Measurements from ENCODE around the gene IRS1.

Gene IRS1

DNA sequence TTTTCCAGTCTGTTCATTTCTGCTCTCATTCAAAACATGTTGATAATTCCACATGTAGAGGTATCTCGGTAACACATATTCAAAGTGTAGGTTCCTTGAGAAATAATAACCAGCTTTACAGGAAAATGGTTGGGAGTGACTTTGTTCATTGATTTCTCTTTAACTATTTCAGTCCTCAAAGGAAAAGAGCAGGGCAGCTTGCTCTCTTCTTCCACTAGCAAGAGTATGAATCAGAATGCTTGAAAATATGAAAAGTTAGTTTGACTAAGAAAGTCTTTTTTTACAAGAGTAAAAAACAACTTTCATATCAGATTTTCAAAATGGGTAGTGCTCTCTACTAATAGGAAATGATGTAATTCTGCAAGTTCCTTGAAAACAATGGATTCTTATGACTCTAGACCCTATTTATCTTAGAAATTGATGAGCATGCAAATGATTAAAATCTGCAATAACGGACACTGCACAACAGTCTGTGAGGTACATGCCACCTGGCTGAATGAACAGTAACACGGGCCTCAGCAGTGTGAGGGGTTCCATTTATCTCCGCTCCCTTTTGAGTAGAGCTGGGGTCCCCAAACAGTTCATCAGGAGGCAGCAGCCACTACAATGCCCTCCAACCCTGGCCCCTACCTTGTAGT, 65.6 kb downstream of the IRS1 start:
- Histone ChIP-seq H3K27me3 (ENCODE audit: control insufficient read depth in 5 of 5, insufficient read depth in 4 of 5, low read length in 5 of 5) (no peaks in the 10 kb centered on the region), H3K4me3 (ENCODE audit: low read depth in 1 of 5, low read length in 5 of 5) (no peak overlapping the region), H3K9me3 (ENCODE audit: control insufficient read depth in 5 of 5, low read length in 5 of 5) (no peaks in the 10 kb centered on the region), H3K27ac (ENCODE audit: low read depth, low read length) (peak overlapping the region; percentile 47), H3K9ac (ENCODE audit: low read length in 5 of 5) (no peak overlapping the region), H3K4me1 (ENCODE audit: control insufficient read depth in 5 of 5, insufficient read depth in 5 of 5, low read length in 5 of 5) (peaks cover 0 to 16% (median 4%) of the 10 kb centered on the region in 5 donors), H3K36me3 (ENCODE audit: control insufficient read depth in 5 of 5, insufficient read depth in 5 of 5, low read length in 5 of 5) (peaks cover 0 to 15% (median 5%) of the 10 kb centered on the region in 5 donors)

DNA sequence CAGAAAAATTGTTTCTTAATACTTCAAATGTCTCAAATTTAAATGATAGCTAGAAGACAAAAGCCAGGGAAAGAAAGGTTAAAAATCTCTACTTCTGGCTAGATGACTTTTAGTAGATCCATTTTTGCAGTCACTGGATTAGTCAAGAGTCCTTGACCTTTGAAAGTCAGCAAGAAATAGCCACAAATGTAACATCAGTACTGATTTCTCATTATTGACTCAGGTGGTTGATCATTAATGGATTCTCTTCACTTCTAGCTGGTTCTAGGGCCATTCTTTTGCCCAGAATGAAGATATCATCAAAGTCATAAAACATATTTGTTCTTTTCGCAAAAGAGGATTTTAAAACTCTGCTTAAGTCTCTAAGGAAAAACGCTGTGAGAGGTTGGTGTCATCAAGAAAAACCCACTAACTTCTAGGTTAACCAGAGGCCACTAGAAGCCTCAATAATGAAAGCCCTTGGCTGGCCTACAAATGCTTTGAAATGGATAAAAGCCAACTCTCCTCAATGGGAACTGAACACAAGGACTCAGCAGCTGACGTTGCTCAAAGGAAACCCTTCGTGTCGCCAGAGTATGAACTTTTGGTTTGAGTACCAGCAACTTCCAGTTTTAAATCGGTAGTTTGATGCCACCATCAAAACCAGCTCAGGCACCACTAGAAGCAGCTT, 66.3 kb downstream of the IRS1 start:
- H3K9ac ChIP-seq (ENCODE audit: low read length in 5 of 5): no peak overlapping the region
- no peak overlapping the region for H3K4me3 ChIP-seq (ENCODE audit: low read depth in 1 of 5, low read length in 5 of 5)
- no peaks in the 10 kb centered on the region for H3K27me3 ChIP-seq (ENCODE audit: control insufficient read depth in 5 of 5, insufficient read depth in 4 of 5, low read length in 5 of 5)
- peak overlapping the region; percentile 47 for H3K27ac ChIP-seq (ENCODE audit: low read depth, low read length)
- H3K36me3 ChIP-seq (ENCODE audit: control insufficient read depth in 5 of 5, insufficient read depth in 5 of 5, low read length in 5 of 5): peaks cover 0 to 15% (median 5%) of the 10 kb centered on the region in 5 donors
- no peaks in the 10 kb centered on the region for H3K9me3 ChIP-seq (ENCODE audit: control insufficient read depth in 5 of 5, low read length in 5 of 5)
- peaks cover 0 to 11% (median 0%) of the 10 kb centered on the region in 5 donors for H3K4me1 ChIP-seq (ENCODE audit: control insufficient read depth in 5 of 5, insufficient read depth in 5 of 5, low read length in 5 of 5)

DNA sequence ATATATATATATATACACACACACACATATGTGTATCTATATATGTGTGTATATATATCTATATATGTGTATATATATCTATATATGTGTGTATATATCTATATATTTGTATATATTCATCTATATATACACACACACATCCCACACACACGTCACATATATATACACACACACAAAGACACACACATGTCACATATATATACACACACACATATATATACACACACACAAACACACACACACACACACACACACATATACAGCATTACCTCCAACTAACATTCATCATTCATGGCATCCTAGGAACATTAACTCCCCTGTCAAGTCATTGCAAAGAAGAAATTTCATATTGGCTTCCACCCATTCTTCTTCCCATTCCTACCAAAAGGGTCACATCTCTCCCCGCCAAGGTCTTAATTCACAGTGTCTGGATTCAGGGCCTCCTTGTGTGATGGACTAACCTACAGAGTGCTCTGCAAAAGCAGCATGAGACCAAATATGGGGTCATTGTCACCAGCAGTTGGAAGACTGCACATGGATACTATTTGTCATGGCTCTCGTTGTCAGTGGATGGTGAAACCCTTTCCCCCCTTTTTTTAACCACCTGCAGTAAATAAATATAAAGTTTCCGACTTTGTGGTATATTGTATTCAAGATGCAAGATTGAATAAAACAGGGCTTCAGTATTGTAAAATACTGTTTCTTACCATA, 67.0 kb downstream of the IRS1 start:
- no peaks in the 10 kb centered on the region for H3K27me3 ChIP-seq (ENCODE audit: control insufficient read depth in 5 of 5, insufficient read depth in 4 of 5, low read length in 5 of 5)
- no peak overlapping the region for H3K9ac ChIP-seq (ENCODE audit: low read length in 5 of 5)
- H3K27ac ChIP-seq (ENCODE audit: low read depth, low read length): peak overlapping the region; percentile 47
- H3K4me1 ChIP-seq (ENCODE audit: control insufficient read depth in 5 of 5, insufficient read depth in 5 of 5, low read length in 5 of 5): peaks cover 0 to 6% (median 0%) of the 10 kb centered on the region in 5 donors
- H3K4me3 ChIP-seq (ENCODE audit: low read depth in 1 of 5, low read length in 5 of 5): no peak overlapping the region
- peaks cover 0 to 15% (median 5%) of the 10 kb centered on the region in 5 donors for H3K36me3 ChIP-seq (ENCODE audit: control insufficient read depth in 5 of 5, insufficient read depth in 5 of 5, low read length in 5 of 5)
- no peaks in the 10 kb centered on the region for H3K9me3 ChIP-seq (ENCODE audit: control insufficient read depth in 5 of 5, low read length in 5 of 5)

GRCh38 chr2:226730481-226730880, 69.1 kb downstream of the IRS1 start:
- H3K9ac ChIP-seq (ENCODE audit: low read length in 5 of 5): no peak overlapping the region
- no peaks in the 10 kb centered on the region for H3K27me3 ChIP-seq (ENCODE audit: control insufficient read depth in 5 of 5, insufficient read depth in 4 of 5, low read length in 5 of 5)
- peaks cover 0 to 8% (median 4%) of the 10 kb centered on the region in 5 donors for H3K4me1 ChIP-seq (ENCODE audit: control insufficient read depth in 5 of 5, insufficient read depth in 5 of 5, low read length in 5 of 5)
- peaks cover 0 to 10% (median 3%) of the 10 kb centered on the region in 5 donors for H3K36me3 ChIP-seq (ENCODE audit: control insufficient read depth in 5 of 5, insufficient read depth in 5 of 5, low read length in 5 of 5)
- H3K4me3 ChIP-seq (ENCODE audit: low read depth in 1 of 5, low read length in 5 of 5): no peak overlapping the region
- H3K9me3 ChIP-seq (ENCODE audit: control insufficient read depth in 5 of 5, low read length in 5 of 5): no peaks in the 10 kb centered on the region
- H3K27ac ChIP-seq (ENCODE audit: low read depth, low read length): no peak overlapping the region

DNA sequence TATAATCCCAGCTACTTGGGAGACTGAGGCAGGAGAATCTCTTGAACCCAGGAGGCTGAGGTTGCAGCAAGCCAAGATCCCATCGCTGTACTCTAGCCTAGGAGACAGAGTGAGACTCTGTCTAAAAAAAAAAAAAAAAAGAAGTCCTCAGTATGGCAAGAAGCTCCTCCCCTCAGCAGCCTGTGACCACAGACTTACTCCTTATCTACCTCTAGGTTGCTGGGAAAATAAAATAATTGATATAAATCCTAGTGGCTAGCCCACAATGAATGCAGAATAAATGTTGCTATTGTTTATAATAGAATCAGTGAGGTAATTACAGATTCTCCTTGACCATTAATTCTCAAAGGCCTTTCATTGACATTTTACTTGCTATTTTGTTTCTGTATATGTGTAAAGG, 70.6 kb downstream of the IRS1 start:
- Histone ChIP-seq H3K27me3 (ENCODE audit: control insufficient read depth in 5 of 5, insufficient read depth in 4 of 5, low read length in 5 of 5) (no peaks in the 10 kb centered on the region), H3K36me3 (ENCODE audit: control insufficient read depth in 5 of 5, insufficient read depth in 5 of 5, low read length in 5 of 5) (peaks cover 0 to 4% (median 0%) of the 10 kb centered on the region in 5 donors), H3K4me3 (ENCODE audit: low read depth in 1 of 5, low read length in 5 of 5) (no peak overlapping the region), H3K27ac (ENCODE audit: low read depth, low read length) (no peak overlapping the region), H3K9me3 (ENCODE audit: control insufficient read depth in 5 of 5, low read length in 5 of 5) (no peaks in the 10 kb centered on the region), H3K9ac (ENCODE audit: low read length in 5 of 5) (no peak overlapping the region), H3K4me1 (ENCODE audit: control insufficient read depth in 5 of 5, insufficient read depth in 5 of 5, low read length in 5 of 5) (peaks cover 0 to 11% (median 4%) of the 10 kb centered on the region in 5 donors)

GRCh38 chr2:226727251-226727650, 72.4 kb downstream of the IRS1 start:
- Histone ChIP-seq H3K9me3 (ENCODE audit: control insufficient read depth in 5 of 5, low read length in 5 of 5) (no peaks in the 10 kb centered on the region), H3K36me3 (ENCODE audit: control insufficient read depth in 5 of 5, insufficient read depth in 5 of 5, low read length in 5 of 5) (no peaks in the 10 kb centered on the region), H3K27me3 (ENCODE audit: control insufficient read depth in 5 of 5, insufficient read depth in 4 of 5, low read length in 5 of 5) (no peaks in the 10 kb centered on the region), H3K9ac (ENCODE audit: low read length in 5 of 5) (no peak overlapping the region), H3K27ac (ENCODE audit: low read depth, low read length) (no peak overlapping the region), H3K4me1 (ENCODE audit: control insufficient read depth in 5 of 5, insufficient read depth in 5 of 5, low read length in 5 of 5) (peaks cover 0 to 18% (median 11%) of the 10 kb centered on the region in 5 donors), H3K4me3 (ENCODE audit: low read depth in 1 of 5, low read length in 5 of 5) (no peak overlapping the region)

- Histone ChIP-seq H3K36me3 (ENCODE audit: control insufficient read depth in 5 of 5, insufficient read depth in 5 of 5, low read length in 5 of 5) (no peaks in the 10 kb centered on the region), H3K4me1 (ENCODE audit: control insufficient read depth in 5 of 5, insufficient read depth in 5 of 5, low read length in 5 of 5) (peaks cover 0 to 18% (median 11%) of the 10 kb centered on the region in 5 donors), H3K9me3 (ENCODE audit: control insufficient read depth in 5 of 5, low read length in 5 of 5) (no peaks in the 10 kb centered on the region), H3K27me3 (ENCODE audit: control insufficient read depth in 5 of 5, insufficient read depth in 4 of 5, low read length in 5 of 5) (no peaks in the 10 kb centered on the region), H3K9ac (ENCODE audit: low read length in 5 of 5) (no peak overlapping the region), H3K4me3 (ENCODE audit: low read depth in 1 of 5, low read length in 5 of 5) (no peak overlapping the region), H3K27ac (ENCODE audit: low read depth, low read length) (no peak overlapping the region)
Observed at GRCh38 chr2:226726546-226726945, 73.1 kb downstream of the IRS1 start.

- no peak overlapping the region for H3K4me3 ChIP-seq (ENCODE audit: low read depth in 1 of 5, low read length in 5 of 5)
- H3K36me3 ChIP-seq (ENCODE audit: control insufficient read depth in 5 of 5, insufficient read depth in 5 of 5, low read length in 5 of 5): no peaks in the 10 kb centered on the region
- H3K4me1 ChIP-seq (ENCODE audit: control insufficient read depth in 5 of 5, insufficient read depth in 5 of 5, low read length in 5 of 5): peaks cover 0 to 18% (median 11%) of the 10 kb centered on the region in 5 donors
- no peaks in the 10 kb centered on the region for H3K9me3 ChIP-seq (ENCODE audit: control insufficient read depth in 5 of 5, low read length in 5 of 5)
- no peaks in the 10 kb centered on the region for H3K27me3 ChIP-seq (ENCODE audit: control insufficient read depth in 5 of 5, insufficient read depth in 4 of 5, low read length in 5 of 5)
- H3K9ac ChIP-seq (ENCODE audit: low read length in 5 of 5): no peak overlapping the region
- no peak overlapping the region for H3K27ac ChIP-seq (ENCODE audit: low read depth, low read length)
Observed at GRCh38 chr2:226725126-226725860, 74.3 kb downstream of the IRS1 start.

DNA sequence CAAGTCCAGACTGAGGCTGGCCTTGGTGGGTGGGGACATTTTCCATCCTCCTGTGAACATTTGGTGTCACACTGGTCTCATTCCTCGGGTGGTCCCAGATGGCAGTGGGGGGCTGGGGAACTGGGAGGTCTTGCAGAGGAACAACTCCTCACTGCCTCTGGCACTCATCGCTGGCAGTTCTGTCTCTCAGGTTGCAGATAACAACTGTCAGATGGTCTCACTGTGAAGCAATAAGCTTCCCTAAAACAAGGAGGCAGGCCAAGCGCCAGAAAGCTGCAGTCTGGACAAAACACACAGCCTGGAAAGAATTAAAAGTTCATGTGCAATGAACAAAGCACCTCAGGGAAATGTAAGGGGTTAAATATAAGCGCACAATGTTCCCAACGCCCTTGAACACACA, 78.1 kb downstream of the IRS1 start:
- H3K9ac ChIP-seq (ENCODE audit: low read length in 5 of 5): no peak overlapping the region
- no peaks in the 10 kb centered on the region for H3K36me3 ChIP-seq (ENCODE audit: control insufficient read depth in 5 of 5, insufficient read depth in 5 of 5, low read length in 5 of 5)
- H3K4me1 ChIP-seq (ENCODE audit: control insufficient read depth in 5 of 5, insufficient read depth in 5 of 5, low read length in 5 of 5): peaks cover 0 to 15% (median 10%) of the 10 kb centered on the region in 5 donors
- no peak overlapping the region for H3K4me3 ChIP-seq (ENCODE audit: low read depth in 1 of 5, low read length in 5 of 5)
- no peaks in the 10 kb centered on the region for H3K9me3 ChIP-seq (ENCODE audit: control insufficient read depth in 5 of 5, low read length in 5 of 5)
- no peak overlapping the region for H3K27ac ChIP-seq (ENCODE audit: low read depth, low read length)
- no peaks in the 10 kb centered on the region for H3K27me3 ChIP-seq (ENCODE audit: control insufficient read depth in 5 of 5, insufficient read depth in 4 of 5, low read length in 5 of 5)

All from subcutaneous abdominal adipose tissue (tissue), 5 donors.